Measurements from ENCODE around the gene RAB37. TPM values are rescaled to one million over a fixed set of nuclear protein-coding genes. Genes with fewer than 3 reads are reported as not detected.

The RAB37 gene, protein sequence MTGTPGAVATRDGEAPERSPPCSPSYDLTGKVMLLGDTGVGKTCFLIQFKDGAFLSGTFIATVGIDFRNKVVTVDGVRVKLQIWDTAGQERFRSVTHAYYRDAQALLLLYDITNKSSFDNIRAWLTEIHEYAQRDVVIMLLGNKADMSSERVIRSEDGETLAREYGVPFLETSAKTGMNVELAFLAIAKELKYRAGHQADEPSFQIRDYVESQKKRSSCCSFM
- total RNA-seq = 0.63 TPM

DNA sequence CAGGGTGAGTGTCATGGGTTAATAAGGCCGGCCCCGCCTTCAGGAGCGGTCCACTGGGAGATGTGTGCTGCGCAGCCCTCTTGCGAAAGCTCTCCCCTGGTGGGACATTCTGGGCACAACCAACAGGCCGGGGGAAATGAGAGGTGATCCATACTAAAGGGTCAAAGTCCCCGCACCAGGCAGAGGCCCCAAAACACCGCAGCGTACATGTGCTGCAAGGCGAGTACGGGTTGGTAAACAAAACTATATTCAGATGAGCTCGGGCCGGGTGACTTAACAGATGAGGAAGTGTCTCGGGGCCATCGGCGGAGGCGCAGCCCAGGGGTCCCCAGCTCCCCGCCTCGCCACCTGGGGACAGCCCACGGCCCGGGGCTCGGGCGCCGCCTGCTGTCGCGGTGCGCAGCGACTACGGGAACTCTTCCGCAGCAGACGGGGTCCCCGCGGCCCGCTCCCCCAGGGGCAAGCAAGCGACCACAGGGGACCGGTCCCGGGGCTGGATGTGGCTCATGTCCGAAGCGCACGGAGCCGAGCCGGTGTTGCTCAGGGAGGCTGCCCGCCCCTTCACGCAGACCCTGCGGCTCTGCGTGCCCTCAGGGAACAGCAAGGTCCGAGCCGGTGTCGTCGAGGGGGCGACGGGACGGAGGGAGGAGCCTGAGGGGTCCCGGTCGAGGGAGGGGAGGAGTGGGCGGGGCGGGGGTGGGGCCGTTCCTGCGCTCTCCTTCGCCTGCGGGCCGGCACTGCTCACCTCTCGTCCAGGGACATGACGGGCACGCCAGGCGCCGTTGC lies at the start of gene RAB37:
TSS of gene RAB37 (plus strand) at position 744 of the 786 bp plus-strand sequence. CDS start at position 761, 17 bp downstream.

DNA sequence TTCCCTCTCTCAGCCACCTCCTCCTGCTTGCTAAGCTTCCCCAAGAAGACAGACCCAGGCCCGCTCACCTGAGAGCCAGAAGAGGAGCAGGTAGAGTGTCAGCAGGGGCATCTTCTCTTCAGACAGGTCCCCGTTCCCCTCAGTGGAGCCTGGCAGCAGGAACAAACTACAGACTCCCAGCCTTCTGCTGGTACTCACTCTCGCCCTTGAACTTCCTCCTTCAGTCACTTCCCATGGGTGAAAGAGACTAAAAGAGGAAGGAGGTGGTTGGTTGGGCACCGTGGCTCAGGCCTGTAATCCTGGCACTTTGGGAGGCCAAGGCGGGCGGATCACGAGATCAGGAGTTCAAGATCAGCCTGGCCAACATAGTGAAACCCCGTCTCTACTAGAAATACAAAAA lies 24.3 kb upstream of the RAB37 start, which contains the start of gene CD300LF:
TSS of gene CD300LF (minus strand) at position 168 of the 400 bp plus-strand sequence. CDS start at position 111, 57 bp downstream.

DNA sequence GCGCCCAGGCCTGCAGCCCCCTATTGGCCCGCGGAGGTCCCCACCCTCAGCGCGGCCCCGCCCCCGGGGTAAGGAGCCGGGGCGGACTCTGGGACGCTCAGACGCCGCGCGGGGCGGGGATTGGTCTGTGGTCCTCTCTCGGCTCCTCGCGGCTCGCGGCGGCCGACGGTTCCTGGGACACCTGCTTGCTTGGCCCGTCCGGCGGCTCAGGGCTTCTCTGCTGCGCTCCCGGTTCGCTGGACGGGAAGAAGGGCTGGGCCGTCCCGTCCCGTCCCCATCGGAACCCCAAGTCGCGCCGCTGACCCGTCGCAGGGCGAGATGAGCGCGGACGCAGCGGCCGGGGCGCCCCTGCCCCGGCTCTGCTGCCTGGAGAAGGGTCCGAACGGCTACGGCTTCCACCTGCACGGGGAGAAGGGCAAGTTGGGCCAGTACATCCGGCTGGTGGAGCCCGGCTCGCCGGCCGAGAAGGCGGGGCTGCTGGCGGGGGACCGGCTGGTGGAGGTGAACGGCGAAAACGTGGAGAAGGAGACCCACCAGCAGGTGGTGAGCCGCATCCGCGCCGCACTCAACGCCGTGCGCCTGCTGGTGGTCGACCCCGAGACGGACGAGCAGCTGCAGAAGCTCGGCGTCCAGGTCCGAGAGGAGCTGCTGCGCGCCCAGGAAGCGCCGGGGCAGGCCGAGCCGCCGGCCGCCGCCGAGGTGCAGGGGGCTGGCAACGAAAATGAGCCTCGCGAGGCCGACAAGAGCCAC lies 11.6 kb downstream of the RAB37 start, which contains the start of gene NHERF1:
TSS of gene NHERF1 (plus strand) at position 100 of the 750 bp plus-strand sequence. CDS start at position 319, 219 bp downstream.

GRCh38 chr17:74776044-74776962 lies 39.2 kb downstream of the RAB37 start, which contains the start of gene NAT9:
NAT9 (minus strand) TSS chr17:74776345; CDS start chr17:74775698, 647 bp downstream.

Other genes starting within 250 kb of the RAB37 start
- not detected for gene CD300LB, start 205.8 kb upstream of the RAB37 start, total RNA-seq
- gene CD300C, start 191.1 kb upstream of the RAB37 start, total RNA-seq = not detected
- gene CD300H, start 169.7 kb upstream of the RAB37 start, total RNA-seq = not detected
- not detected for gene CD300LD, start 145.0 kb upstream of the RAB37 start, total RNA-seq
- not detected for gene CD300E, start 113.5 kb upstream of the RAB37 start, total RNA-seq
- not detected for gene CD300LF, start 24.3 kb upstream of the RAB37 start, total RNA-seq
- 6.3 TPM for gene NHERF1, start 11.4 kb downstream of the RAB37 start, total RNA-seq
- 40.4 TPM for gene NAT9, start 39.1 kb downstream of the RAB37 start, total RNA-seq
- 0.94 TPM for gene GRIN2C, start 122.6 kb downstream of the RAB37 start, total RNA-seq
- 4.1 TPM for gene FDXR, start 135.7 kb downstream of the RAB37 start, total RNA-seq
- not detected for gene FADS6, start 156.4 kb downstream of the RAB37 start, total RNA-seq
- gene USH1G, start 186.0 kb downstream of the RAB37 start, total RNA-seq = not detected
- not detected for gene OTOP2, start 187.0 kb downstream of the RAB37 start, total RNA-seq
- not detected for gene OTOP3, start 198.6 kb downstream of the RAB37 start, total RNA-seq
- 30.4 TPM for gene HID1, start 235.5 kb downstream of the RAB37 start, total RNA-seq

Measured in parietal lobe (tissue), 1 donor.